ENCODE results near the gene PARD3B. TPM values are rescaled to one million over a fixed set of nuclear protein-coding genes. Genes with fewer than 3 reads are reported as not detected.

Gene PARD3B
- total and polyA plus RNA-seq, 2 of the 13 experiments (the other 11 are each of a cell fraction or from before 2014, with no cell fraction given), result 0.71 to 2.3 TPM

DNA sequence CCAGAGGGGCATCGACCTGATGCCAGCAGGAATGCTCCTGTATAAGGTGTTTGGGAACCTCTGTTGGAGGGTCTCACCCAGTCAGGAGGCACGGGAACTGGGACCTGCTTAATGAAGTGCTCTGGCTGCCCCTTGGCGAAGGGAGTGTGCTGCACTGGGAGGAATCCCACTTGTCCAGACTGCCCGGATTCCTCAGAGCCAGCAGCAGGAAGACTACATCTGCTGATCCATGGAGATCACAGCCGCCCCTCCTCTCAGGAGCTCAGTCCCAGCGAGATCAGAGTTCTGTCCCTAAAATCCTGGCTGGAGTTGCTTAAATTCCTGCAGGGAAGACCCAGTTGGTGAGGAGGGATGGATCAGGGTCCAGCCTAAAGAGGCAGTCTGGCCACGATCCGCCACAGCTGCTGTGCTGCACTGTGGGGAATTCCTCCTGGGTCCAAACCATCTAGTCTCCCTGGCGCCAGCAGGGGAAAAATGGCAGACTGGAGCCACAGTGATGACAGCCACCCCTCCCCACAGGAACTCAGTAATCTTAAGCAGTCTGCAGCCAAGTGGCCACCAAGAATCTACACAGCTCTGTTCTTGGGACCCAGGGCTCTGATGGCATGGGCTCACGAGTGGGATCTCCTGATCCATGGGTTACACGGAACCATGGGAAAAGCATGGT is 1060.5 kb downstream of the PARD3B start:
- POLR2A ChIA-PET, result no interaction called here
- ATAC-seq (no peak; the same call in 2 of the 3 replicates), DNase-seq (ENCODE audit: low spot score) (no peak), FAIRE-seq (no peak)
- Histone ChIP-seq H3K9ac (ENCODE audit: insufficient read depth, low read depth, low read length) (no peak overlapping the region), H4K20me1 (ENCODE audit: insufficient read depth, low read length) (no peaks in the 10 kb centered on the region), H3K4me3 (replicated peaks in 1 of 3; ENCODE audit: insufficient read depth in 1 of 3, low read depth in 2 of 3, low read length in 3 of 3) (no peak overlapping the region), H3K4me1 (ENCODE audit: insufficient read depth, low read length) (no peaks in the 10 kb centered on the region), H2AFZ (ENCODE audit: low read length) (no peak overlapping the region), H3K36me3 (replicated peaks in 1 of 2; ENCODE audit: control insufficient read depth in 1 of 2, insufficient read depth in 2 of 2, low read length in 2 of 2) (no peaks in the 10 kb centered on the region), H3K79me2 (ENCODE audit: insufficient read depth, low read length) (no peaks in the 10 kb centered on the region), H3K4me2 (ENCODE audit: low read depth, low read length) (no peak overlapping the region), H3K27ac (ENCODE audit: extremely low read length, insufficient read depth, low read length) (no peak overlapping the region), H3K27me3 (ENCODE audit: control insufficient read depth in 1 of 2, insufficient read depth in 2 of 2, low read length in 2 of 2) (no peaks in the 10 kb centered on the region), H3K9me3 (ENCODE audit: low read length) (no peaks in the 10 kb centered on the region)
- CTCF ChIA-PET (ENCODE audit: low intra/inter-chr PET ratio, low total read pairs), result no interaction called here
- no TSS peak for BruUV-seq (replicated peaks)
- in situ Hi-C loops (cut with HindIII; ENCODE audit: extremely low pct_ligation_motif_present, low pct_unique_long_range_greater_than_20kb) (no loop called here), intact Hi-C loops (cut with micrococcal nuclease; ENCODE audit: unreplicated experiment) (no loop called here)
- 28% methylated on average over 6 of the region's 11 CpGs for WGBS (ENCODE audit: low lambda C conversion rate)
- no peak for TF ChIP-seq ZNF816 (CRISPR knock-in tag; IDR thresholded peaks at IDR 0.05; ENCODE audit: borderline replicate concordance)
- no peak for TF ChIP-seq ZSCAN30 (CRISPR knock-in tag; IDR thresholded peaks at IDR 0.05)
- TF ChIP-seq ZNF605 (CRISPR knock-in tag; IDR thresholded peaks at IDR 0.05), result no peak
- no peak for TF ChIP-seq GTF3A (CRISPR knock-in tag; conservative IDR thresholded peaks at IDR 0.05)
- TF ChIP-seq, protein P1, sequence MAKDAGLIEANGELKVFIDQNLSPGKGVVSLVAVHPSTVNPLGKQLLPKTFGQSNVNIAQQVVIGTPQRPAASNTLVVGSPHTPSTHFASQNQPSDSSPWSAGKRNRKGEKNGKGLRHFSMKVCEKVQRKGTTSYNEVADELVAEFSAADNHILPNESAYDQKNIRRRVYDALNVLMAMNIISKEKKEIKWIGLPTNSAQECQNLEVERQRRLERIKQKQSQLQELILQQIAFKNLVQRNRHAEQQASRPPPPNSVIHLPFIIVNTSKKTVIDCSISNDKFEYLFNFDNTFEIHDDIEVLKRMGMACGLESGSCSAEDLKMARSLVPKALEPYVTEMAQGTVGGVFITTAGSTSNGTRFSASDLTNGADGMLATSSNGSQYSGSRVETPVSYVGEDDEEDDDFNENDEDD (CRISPR knock-in tag; IDR thresholded peaks at IDR 0.05; ENCODE audit: borderline replicate concordance), result no peak
- no peak for TF ChIP-seq ZNF782 (CRISPR knock-in tag; IDR thresholded peaks at IDR 0.05; ENCODE audit: borderline replicate concordance)
- TF ChIP-seq, protein P2, sequence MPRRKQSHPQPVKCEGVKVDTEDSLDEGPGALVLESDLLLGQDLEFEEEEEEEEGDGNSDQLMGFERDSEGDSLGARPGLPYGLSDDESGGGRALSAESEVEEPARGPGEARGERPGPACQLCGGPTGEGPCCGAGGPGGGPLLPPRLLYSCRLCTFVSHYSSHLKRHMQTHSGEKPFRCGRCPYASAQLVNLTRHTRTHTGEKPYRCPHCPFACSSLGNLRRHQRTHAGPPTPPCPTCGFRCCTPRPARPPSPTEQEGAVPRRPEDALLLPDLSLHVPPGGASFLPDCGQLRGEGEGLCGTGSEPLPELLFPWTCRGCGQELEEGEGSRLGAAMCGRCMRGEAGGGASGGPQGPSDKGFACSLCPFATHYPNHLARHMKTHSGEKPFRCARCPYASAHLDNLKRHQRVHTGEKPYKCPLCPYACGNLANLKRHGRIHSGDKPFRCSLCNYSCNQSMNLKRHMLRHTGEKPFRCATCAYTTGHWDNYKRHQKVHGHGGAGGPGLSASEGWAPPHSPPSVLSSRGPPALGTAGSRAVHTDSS (CRISPR knock-in tag; conservative IDR thresholded peaks at IDR 0.05), result no peak
- TF ChIP-seq, protein P3, sequence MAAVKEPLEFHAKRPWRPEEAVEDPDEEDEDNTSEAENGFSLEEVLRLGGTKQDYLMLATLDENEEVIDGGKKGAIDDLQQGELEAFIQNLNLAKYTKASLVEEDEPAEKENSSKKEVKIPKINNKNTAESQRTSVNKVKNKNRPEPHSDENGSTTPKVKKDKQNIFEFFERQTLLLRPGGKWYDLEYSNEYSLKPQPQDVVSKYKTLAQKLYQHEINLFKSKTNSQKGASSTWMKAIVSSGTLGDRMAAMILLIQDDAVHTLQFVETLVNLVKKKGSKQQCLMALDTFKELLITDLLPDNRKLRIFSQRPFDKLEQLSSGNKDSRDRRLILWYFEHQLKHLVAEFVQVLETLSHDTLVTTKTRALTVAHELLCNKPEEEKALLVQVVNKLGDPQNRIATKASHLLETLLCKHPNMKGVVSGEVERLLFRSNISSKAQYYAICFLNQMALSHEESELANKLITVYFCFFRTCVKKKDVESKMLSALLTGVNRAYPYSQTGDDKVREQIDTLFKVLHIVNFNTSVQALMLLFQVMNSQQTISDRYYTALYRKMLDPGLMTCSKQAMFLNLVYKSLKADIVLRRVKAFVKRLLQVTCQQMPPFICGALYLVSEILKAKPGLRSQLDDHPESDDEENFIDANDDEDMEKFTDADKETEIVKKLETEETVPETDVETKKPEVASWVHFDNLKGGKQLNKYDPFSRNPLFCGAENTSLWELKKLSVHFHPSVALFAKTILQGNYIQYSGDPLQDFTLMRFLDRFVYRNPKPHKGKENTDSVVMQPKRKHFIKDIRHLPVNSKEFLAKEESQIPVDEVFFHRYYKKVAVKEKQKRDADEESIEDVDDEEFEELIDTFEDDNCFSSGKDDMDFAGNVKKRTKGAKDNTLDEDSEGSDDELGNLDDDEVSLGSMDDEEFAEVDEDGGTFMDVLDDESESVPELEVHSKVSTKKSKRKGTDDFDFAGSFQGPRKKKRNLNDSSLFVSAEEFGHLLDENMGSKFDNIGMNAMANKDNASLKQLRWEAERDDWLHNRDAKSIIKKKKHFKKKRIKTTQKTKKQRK (IDR thresholded peaks at IDR 0.05; ENCODE audit: low read length), result no peak
- TF ChIP-seq ISX (CRISPR knock-in tag; conservative IDR thresholded peaks at IDR 0.05), result no peak
- TF ChIP-seq, protein P4, sequence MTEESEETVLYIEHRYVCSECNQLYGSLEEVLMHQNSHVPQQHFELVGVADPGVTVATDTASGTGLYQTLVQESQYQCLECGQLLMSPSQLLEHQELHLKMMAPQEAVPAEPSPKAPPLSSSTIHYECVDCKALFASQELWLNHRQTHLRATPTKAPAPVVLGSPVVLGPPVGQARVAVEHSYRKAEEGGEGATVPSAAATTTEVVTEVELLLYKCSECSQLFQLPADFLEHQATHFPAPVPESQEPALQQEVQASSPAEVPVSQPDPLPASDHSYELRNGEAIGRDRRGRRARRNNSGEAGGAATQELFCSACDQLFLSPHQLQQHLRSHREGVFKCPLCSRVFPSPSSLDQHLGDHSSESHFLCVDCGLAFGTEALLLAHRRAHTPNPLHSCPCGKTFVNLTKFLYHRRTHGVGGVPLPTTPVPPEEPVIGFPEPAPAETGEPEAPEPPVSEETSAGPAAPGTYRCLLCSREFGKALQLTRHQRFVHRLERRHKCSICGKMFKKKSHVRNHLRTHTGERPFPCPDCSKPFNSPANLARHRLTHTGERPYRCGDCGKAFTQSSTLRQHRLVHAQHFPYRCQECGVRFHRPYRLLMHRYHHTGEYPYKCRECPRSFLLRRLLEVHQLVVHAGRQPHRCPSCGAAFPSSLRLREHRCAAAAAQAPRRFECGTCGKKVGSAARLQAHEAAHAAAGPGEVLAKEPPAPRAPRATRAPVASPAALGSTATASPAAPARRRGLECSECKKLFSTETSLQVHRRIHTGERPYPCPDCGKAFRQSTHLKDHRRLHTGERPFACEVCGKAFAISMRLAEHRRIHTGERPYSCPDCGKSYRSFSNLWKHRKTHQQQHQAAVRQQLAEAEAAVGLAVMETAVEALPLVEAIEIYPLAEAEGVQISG (CRISPR knock-in tag; IDR thresholded peaks at IDR 0.05), result no peak

Measured in HepG2 (cell line).